ENCODE data around the gene C1orf116. TPM values are rescaled to one million over a fixed set of nuclear protein-coding genes. Genes with fewer than 3 reads are reported as not detected.

C1orf116 gene
- total RNA-seq, 2 donors from 2014 or later = 36.5 to 107 TPM

DNA sequence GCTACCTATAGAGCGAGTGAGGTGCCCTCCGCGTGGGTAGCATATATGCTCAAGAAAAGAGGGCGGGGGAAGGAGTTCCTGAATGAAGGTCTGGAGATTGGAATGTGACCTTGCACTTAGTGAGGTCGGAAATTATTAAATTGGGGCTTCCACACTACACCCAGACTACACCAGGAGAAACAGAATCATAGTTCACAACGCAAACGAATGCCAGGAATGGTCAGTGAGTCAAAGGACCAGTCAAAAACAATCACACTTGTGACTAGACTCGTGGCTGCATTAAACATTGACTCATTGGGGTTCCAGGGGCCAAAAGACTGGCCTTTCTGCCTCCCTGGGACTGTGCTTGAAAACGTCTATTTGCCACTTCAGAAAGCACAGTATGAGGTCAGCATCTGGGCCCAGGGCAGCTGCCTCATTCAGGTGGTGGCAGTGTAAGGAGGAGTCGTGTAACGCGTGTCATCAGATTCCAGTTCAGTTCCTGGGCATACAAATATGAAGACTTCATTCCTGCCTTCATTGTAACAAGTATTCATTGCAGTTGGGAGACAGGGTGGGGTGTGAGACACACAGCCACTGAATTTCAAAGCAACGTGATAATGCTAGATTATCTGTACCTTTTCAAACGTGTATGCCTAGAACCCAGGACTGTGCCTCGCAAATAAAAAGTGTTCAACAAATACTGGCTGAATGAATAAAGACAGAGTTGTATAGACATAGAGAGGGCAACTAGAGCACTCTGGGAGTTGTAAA lies 18.8 kb upstream of the C1orf116 start, which contains the start of gene YOD1:
TSS of gene YOD1 (minus strand) at position 18 of the 753 bp plus-strand sequence. CDS start 178 bp downstream, outside the sequence.
- 57% methylated on average over 15 of the region's 15 CpGs for WGBS
- no peaks in the 10 kb centered on the region for H3K9me3 ChIP-seq

DNA sequence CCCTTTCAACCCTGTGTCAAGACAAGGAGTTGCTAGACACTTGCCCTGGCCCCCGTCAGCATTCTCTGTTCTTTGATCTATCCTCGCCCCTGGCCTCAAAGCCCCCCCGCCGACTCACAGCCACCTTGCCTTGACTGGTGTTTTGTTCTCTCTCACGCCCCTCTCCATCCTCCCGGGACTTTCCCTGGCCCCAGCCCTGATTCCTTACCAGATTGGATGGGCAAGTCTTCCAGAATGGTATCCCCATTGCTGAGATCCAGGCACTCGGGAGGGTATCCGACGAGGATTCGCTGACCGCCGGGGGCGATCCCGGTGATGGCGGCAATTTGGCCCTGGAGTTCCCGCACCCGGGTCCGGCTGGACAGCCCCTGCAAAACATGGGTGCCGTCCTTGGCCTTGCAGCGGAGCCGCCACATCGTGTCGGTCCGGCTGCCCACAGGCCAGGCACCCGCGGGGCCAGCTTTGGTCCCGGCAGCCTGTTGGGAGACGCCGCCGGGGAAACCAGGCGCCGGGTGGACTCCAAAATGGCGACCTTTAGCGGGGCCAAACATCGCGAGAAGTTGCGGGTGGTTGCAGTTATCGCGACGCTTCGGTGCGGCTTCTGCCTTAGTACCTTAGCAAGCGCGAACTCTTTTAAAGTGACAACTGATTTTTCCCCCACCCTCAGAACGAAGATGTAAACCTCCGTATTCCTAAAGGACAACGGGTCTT lies 18.1 kb upstream of the C1orf116 start:
- intact Hi-C loops (cut with DNase I) = no loop called here
- H3K4me3 ChIP-seq = peak overlapping the region; percentile 75 to 87
- no peaks in the 10 kb centered on the region for H3K27me3 ChIP-seq (replicated peaks; ENCODE audit: insufficient read depth)
- TF ChIP-seq, protein P1, sequence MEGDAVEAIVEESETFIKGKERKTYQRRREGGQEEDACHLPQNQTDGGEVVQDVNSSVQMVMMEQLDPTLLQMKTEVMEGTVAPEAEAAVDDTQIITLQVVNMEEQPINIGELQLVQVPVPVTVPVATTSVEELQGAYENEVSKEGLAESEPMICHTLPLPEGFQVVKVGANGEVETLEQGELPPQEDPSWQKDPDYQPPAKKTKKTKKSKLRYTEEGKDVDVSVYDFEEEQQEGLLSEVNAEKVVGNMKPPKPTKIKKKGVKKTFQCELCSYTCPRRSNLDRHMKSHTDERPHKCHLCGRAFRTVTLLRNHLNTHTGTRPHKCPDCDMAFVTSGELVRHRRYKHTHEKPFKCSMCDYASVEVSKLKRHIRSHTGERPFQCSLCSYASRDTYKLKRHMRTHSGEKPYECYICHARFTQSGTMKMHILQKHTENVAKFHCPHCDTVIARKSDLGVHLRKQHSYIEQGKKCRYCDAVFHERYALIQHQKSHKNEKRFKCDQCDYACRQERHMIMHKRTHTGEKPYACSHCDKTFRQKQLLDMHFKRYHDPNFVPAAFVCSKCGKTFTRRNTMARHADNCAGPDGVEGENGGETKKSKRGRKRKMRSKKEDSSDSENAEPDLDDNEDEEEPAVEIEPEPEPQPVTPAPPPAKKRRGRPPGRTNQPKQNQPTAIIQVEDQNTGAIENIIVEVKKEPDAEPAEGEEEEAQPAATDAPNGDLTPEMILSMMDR (IDR thresholded peaks at IDR 0.05) = no peak
- TF ChIP-seq POLR2AphosphoS5 (IDR thresholded peaks at IDR 0.05) (peak; percentile 59), POLR2A (IDR thresholded peaks at IDR 0.05) (peak; percentile 59)
- H3K9me3 ChIP-seq = no peaks in the 10 kb centered on the region
- H3K4me1 ChIP-seq (replicated peaks) = no peaks in the 10 kb centered on the region
- peak; percentile 82 for DNase-seq (ENCODE audit: low spot score)
- 3% methylated on average over 47 of the region's 47 CpGs for WGBS
- peak overlapping the region; percentile 89 to 95 for H3K27ac ChIP-seq
- no peaks in the 10 kb centered on the region for H3K36me3 ChIP-seq

More for the DNA sequence above, 18.8 kb upstream of the C1orf116 start, which contains the start of gene YOD1:
- no peak for DNase-seq (ENCODE audit: low spot score)
- Histone ChIP-seq H3K36me3 (no peaks in the 10 kb centered on the region), H3K27me3 (replicated peaks; ENCODE audit: insufficient read depth) (no peaks in the 10 kb centered on the region), H3K4me3 (peak within 1 kb of the TSS; percentile 75 to 87), H3K4me1 (replicated peaks) (no peaks in the 10 kb centered on the region), H3K27ac (peak within 1 kb of the TSS; percentile 89 to 95)
- intact Hi-C loops (cut with DNase I) = no loop called here
- TF ChIP-seq, protein P1 (IDR thresholded peaks at IDR 0.05) = no peak
- TF ChIP-seq POLR2AphosphoS5 (IDR thresholded peaks at IDR 0.05) = no peak
- no peak for TF ChIP-seq POLR2A (IDR thresholded peaks at IDR 0.05)

- Histone ChIP-seq H3K36me3 (no peaks in the 10 kb centered on the region), H3K27ac (peak overlapping the region; percentile 89 to 95), H3K27me3 (replicated peaks; ENCODE audit: insufficient read depth) (no peaks in the 10 kb centered on the region), H3K4me3 (peak overlapping the region; percentile 75 to 87), H3K4me1 (replicated peaks) (no peaks in the 10 kb centered on the region), H3K9me3 (no peaks in the 10 kb centered on the region)
- DNase-seq (ENCODE audit: low spot score) = peak; percentile 67
- intact Hi-C loops (cut with DNase I) = no loop called here
- under 1% methylated on average over 6 of the region's 6 CpGs for WGBS
- TF ChIP-seq, protein P1 (IDR thresholded peaks at IDR 0.05) = peak; percentile 60 to 89 (median 82)
- no peak for TF ChIP-seq POLR2A (IDR thresholded peaks at IDR 0.05)
- TF ChIP-seq POLR2AphosphoS5 (IDR thresholded peaks at IDR 0.05) = peak; percentile 29
Measured at GRCh38 chr1:207049974-207050391, 17.4 kb upstream of the C1orf116 start.

DNA sequence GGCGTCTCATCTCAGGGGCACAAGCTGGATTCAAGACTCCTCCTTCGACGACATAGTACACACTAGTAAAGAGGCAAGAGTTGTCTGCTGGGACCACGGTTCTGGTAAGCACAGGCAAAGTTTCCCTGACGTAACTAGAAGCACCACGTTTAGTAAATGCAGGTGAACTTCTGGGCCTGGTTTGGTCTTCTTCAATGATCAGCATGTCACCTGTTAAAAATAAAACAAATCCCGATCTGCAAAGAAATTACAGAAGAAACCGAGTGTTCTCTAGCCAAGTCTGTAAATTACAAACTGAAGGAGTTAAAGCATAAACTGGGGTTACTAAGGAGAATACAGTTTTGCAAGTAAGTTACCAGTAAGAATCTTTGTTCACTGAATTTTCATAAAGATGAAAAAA lies 17.0 kb upstream of the C1orf116 start:
- no peaks in the 10 kb centered on the region for H3K4me1 ChIP-seq (replicated peaks)
- TF ChIP-seq POLR2AphosphoS5 (IDR thresholded peaks at IDR 0.05) (no peak), POLR2A (IDR thresholded peaks at IDR 0.05) (no peak)
- TF ChIP-seq, protein P1 (IDR thresholded peaks at IDR 0.05) = no peak
- WGBS = 52% methylated on average over 8 of the region's 8 CpGs
- no peaks in the 10 kb centered on the region for H3K9me3 ChIP-seq
- no peaks in the 10 kb centered on the region for H3K36me3 ChIP-seq
- intact Hi-C loops (cut with DNase I) = no loop called here
- H3K27me3 ChIP-seq (replicated peaks; ENCODE audit: insufficient read depth) = no peaks in the 10 kb centered on the region
- H3K27ac ChIP-seq = peak overlapping the region; percentile 89 to 95
- no peak for DNase-seq (ENCODE audit: low spot score)
- H3K4me3 ChIP-seq = peak overlapping the region in 1 of 2 donors; percentile 87

Data from prostate gland (tissue), 2 donors.